HG02870 (cell line): Measurements from ENCODE around the gene VPS13D.
"Not testable (repeated sequence)": the region's sequence is repeated elsewhere in the genome, so short reads cannot be mapped to it uniquely, and the experiment has no call there.

Experiments used
- ATAC-seq: cut with Tn5 transposase; IDR thresholded peaks from one replicate; pipeline ENCODE4 v1.9.1; 2021; ENCODE audit warnings: mild to moderate bottlenecking, moderate library complexity; ENCODE audit not compliant: unreplicated experiment

Gene VPS13D

GRCh38 chr1:12282142-12282541 lies 52.3 kb downstream of the VPS13D start:
- ATAC-seq: no peak

GRCh38 chr1:12284486-12284885 lies 54.7 kb downstream of the VPS13D start:
- no peak for ATAC-seq

GRCh38 chr1:12285496-12286143 lies 55.8 kb downstream of the VPS13D start:
- ATAC-seq: no peak

- ATAC-seq: no peak
Observed at GRCh38 chr1:12287869-12288268, 58.0 kb downstream of the VPS13D start.

- ATAC-seq: no peak
Observed at GRCh38 chr1:12290828-12291227, 61.0 kb downstream of the VPS13D start.

- ATAC-seq: no peak
Observed at GRCh38 chr1:12293416-12293815, 63.6 kb downstream of the VPS13D start.

GRCh38 chr1:12294076-12294475 lies 64.2 kb downstream of the VPS13D start:
- no peak for ATAC-seq

GRCh38 chr1:12296016-12296415 lies 66.2 kb downstream of the VPS13D start:
- no peak for ATAC-seq

GRCh38 chr1:12296623-12297022 lies 66.8 kb downstream of the VPS13D start:
- ATAC-seq: no peak

- ATAC-seq: no peak
Observed at GRCh38 chr1:12300706-12301105, 70.9 kb downstream of the VPS13D start.

- no peak for ATAC-seq
Observed at GRCh38 chr1:12301518-12302237, 71.8 kb downstream of the VPS13D start.

GRCh38 chr1:12302798-12303447 lies 73.1 kb downstream of the VPS13D start:
- no peak for ATAC-seq

GRCh38 chr1:12305377-12305776 lies 75.5 kb downstream of the VPS13D start:
- no peak for ATAC-seq

GRCh38 chr1:12309783-12310742 lies 80.2 kb downstream of the VPS13D start:
- no peak for ATAC-seq

- no peak for ATAC-seq
Observed at GRCh38 chr1:12314333-12314903, 84.6 kb downstream of the VPS13D start.

- no peak for ATAC-seq
Observed at GRCh38 chr1:12315146-12315545, 85.3 kb downstream of the VPS13D start.

GRCh38 chr1:12316331-12316730 lies 86.5 kb downstream of the VPS13D start:
- no peak for ATAC-seq

GRCh38 chr1:12320486-12320885 lies 90.7 kb downstream of the VPS13D start:
- ATAC-seq: no peak

GRCh38 chr1:12324423-12324822 lies 94.6 kb downstream of the VPS13D start:
- ATAC-seq: no peak

GRCh38 chr1:12324973-12325372 lies 95.1 kb downstream of the VPS13D start:
- not testable (repeated sequence) for ATAC-seq

- no peak for ATAC-seq
Observed at GRCh38 chr1:12326986-12327385, 97.2 kb downstream of the VPS13D start.
